DND-41 (cell line): Measurements from ENCODE around the gene C5orf52.
"Not testable (repeated sequence)": the region's sequence is repeated elsewhere in the genome, so short reads cannot be mapped to it uniquely, and the experiment has no call there.

Experiments
- EZH2 ChIP-seq: IDR thresholded peaks from 3 replicates; pipeline ENCODE4 v1.6.1; 2012; ENCODE audit warnings: borderline replicate concordance, low read depth, mild to moderate bottlenecking, moderate library complexity, low read length, inconsistent platforms; ENCODE audit not compliant: severe bottlenecking
- TF ChIP-seq, protein P1 (sequence below): IDR thresholded peaks from 2 replicates; pipeline ENCODE4 v1.5.1; 2012; ENCODE audit warnings: borderline replicate concordance, low read length, moderate library complexity, mild to moderate bottlenecking; ENCODE audit not compliant: poor library complexity, severe bottlenecking; ENCODE audit errors: extremely low read depth

- TF ChIP-seq, protein P1, sequence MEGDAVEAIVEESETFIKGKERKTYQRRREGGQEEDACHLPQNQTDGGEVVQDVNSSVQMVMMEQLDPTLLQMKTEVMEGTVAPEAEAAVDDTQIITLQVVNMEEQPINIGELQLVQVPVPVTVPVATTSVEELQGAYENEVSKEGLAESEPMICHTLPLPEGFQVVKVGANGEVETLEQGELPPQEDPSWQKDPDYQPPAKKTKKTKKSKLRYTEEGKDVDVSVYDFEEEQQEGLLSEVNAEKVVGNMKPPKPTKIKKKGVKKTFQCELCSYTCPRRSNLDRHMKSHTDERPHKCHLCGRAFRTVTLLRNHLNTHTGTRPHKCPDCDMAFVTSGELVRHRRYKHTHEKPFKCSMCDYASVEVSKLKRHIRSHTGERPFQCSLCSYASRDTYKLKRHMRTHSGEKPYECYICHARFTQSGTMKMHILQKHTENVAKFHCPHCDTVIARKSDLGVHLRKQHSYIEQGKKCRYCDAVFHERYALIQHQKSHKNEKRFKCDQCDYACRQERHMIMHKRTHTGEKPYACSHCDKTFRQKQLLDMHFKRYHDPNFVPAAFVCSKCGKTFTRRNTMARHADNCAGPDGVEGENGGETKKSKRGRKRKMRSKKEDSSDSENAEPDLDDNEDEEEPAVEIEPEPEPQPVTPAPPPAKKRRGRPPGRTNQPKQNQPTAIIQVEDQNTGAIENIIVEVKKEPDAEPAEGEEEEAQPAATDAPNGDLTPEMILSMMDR: not testable (repeated sequence)
- TF ChIP-seq EZH2: not testable (repeated sequence)
Measured at GRCh38 chr5:157696154-157696553, 24.8 kb downstream of the C5orf52 start.
